GM15510 (cell line): ENCODE results near the gene IFNL4.
"Not testable (repeated sequence)": the region's sequence is repeated elsewhere in the genome, so short reads cannot be mapped to it uniquely, and the experiment has no call there.

Experiments
- POLR2A ChIP-seq: IDR thresholded peaks from 3 replicates; pipeline ENCODE4 v1.6.1; 2011; ENCODE audit warnings: borderline replicate concordance; ENCODE audit not compliant: insufficient read length; ENCODE audit errors: extremely low read depth

Gene IFNL4

GRCh38 chr19:39263912-39264305 is 15.3 kb upstream of the IFNL4 start:
- TF ChIP-seq POLR2A, result no peak

- TF ChIP-seq POLR2A, result no peak
Measured at GRCh38 chr19:39262496-39262895, 13.8 kb upstream of the IFNL4 start.

- TF ChIP-seq POLR2A, result no peak
Measured at GRCh38 chr19:39261704-39262103, 13.0 kb upstream of the IFNL4 start.

GRCh38 chr19:39257227-39257626 is 8.6 kb upstream of the IFNL4 start:
- TF ChIP-seq POLR2A, result no peak

GRCh38 chr19:39254531-39255345 is 6.1 kb upstream of the IFNL4 start:
- TF ChIP-seq POLR2A, result no peak

- no peak for TF ChIP-seq POLR2A
Measured at GRCh38 chr19:39253374-39254149, 4.9 kb upstream of the IFNL4 start.

- no peak for TF ChIP-seq POLR2A
Measured at GRCh38 chr19:39252458-39252857, 3.8 kb upstream of the IFNL4 start.

GRCh38 chr19:39251846-39252245 is 3.2 kb upstream of the IFNL4 start:
- no peak for TF ChIP-seq POLR2A

GRCh38 chr19:39251081-39251480 is 2.4 kb upstream of the IFNL4 start:
- TF ChIP-seq POLR2A, result no peak

GRCh38 chr19:39247701-39248664 is 673 bp downstream of the IFNL4 start:
- no peak for TF ChIP-seq POLR2A

GRCh38 chr19:39246951-39247669 is 1.5 kb downstream of the IFNL4 start:
- no peak for TF ChIP-seq POLR2A

GRCh38 chr19:39244410-39245100 is 4.1 kb downstream of the IFNL4 start, which contains the start of gene IFNL3:
Gene IFNL3, minus strand, starts transcription at chr19:39245006. Its CDS starts 39 bp downstream, at chr19:39244967.
- TF ChIP-seq POLR2A, result not testable (repeated sequence)

- TF ChIP-seq POLR2A, result no peak
Measured at GRCh38 chr19:39240421-39240820, 8.2 kb downstream of the IFNL4 start.

- TF ChIP-seq POLR2A, result no peak
Measured at GRCh38 chr19:39238944-39239343, 9.7 kb downstream of the IFNL4 start.

- no peak for TF ChIP-seq POLR2A
Measured at GRCh38 chr19:39238209-39238608, 10.4 kb downstream of the IFNL4 start.
